CD14-positive monocyte (primary cell): ENCODE measurements around the gene WIPF1. TPM values are rescaled to one million over a fixed set of nuclear protein-coding genes. Genes with fewer than 3 reads are reported as not detected.

Experiments used
- DNase-seq, 3 donors: peaks; one replicate each; pipeline ENCODE4 v3.0.0-alpha.2; 2011 to 2022
- H2AFZ ChIP-seq: 2 replicates; pipeline ENCODE4 v1.6.0; 2012; ENCODE audit warnings: mild to moderate bottlenecking, low read depth, low read length, inconsistent platforms; ENCODE audit not compliant: insufficient read depth, poor library complexity, severe bottlenecking
- H3K27ac ChIP-seq, 2 donors: 1 replicate in 1 of 2; 2 replicates in 1 of 2; pipeline ENCODE4 v1.5.1; 2012 to 2013; ENCODE audit warnings: low read length in 2 of 2, control low read depth in 1 of 2, inconsistent platforms in 1 of 2, low read depth in 1 of 2, mild to moderate bottlenecking in 1 of 2
- H3K27me3 ChIP-seq, 2 donors: one replicate each; pipeline versions ENCODE4 v1.6.0 to v1.6.1; 2011 to 2013; ENCODE audit warnings: low read length in 2 of 2; ENCODE audit not compliant: control insufficient read depth in 2 of 2, insufficient read depth in 2 of 2
- H3K36me3 ChIP-seq, 2 donors: replicated peaks in 1 of 2; 1 replicate in 1 of 2; 2 replicates in 1 of 2; pipeline versions ENCODE4 v1.5.1 to v1.6.1; 2012 to 2013; ENCODE audit warnings: low read length in 2 of 2, control low read depth in 1 of 2, inconsistent platforms in 1 of 2, mild to moderate bottlenecking in 1 of 2; ENCODE audit not compliant: insufficient read depth in 2 of 2, control insufficient read depth in 1 of 2
- H3K4me1 ChIP-seq, 2 donors: 1 replicate in 1 of 2; 2 replicates in 1 of 2; pipeline versions ENCODE4 v1.5.1 to v1.6.1; 2012 to 2013; ENCODE audit warnings: low read length in 2 of 2, control low read depth in 1 of 2, inconsistent platforms in 1 of 2, mild to moderate bottlenecking in 1 of 2, moderate library complexity in 1 of 2; ENCODE audit not compliant: insufficient read depth in 2 of 2, control insufficient read depth in 1 of 2
- H3K4me2 ChIP-seq: replicated peaks from 2 replicates; pipeline ENCODE3; 2012; ENCODE audit warnings: low read length, moderate library complexity, mild to moderate bottlenecking; ENCODE audit not compliant: poor library complexity, severe bottlenecking; ENCODE audit errors: extremely low read depth
- H3K4me3 ChIP-seq, 3 experiments: fragments of 200-600 bp in 1 of 3; sonication (generic) in 1 of 3; replicated peaks in 1 of 3; 1 replicate in 2 of 3; 2 replicates in 1 of 3; pipeline ENCODE4 v1.5.1; 2011 to 2013; ENCODE audit warnings: low read length in 3 of 3, mild to moderate bottlenecking in 3 of 3, control low read depth in 2 of 3, low read depth in 2 of 3, inconsistent platforms in 1 of 3, moderate library complexity in 1 of 3
- H3K79me2 ChIP-seq: 2 replicates; pipeline ENCODE4 v1.6.0; 2012; ENCODE audit warnings: mild to moderate bottlenecking, control low read depth, inconsistent platforms, low read length, moderate library complexity; ENCODE audit not compliant: insufficient read depth
- H3K9ac ChIP-seq: 2 replicates; pipeline ENCODE4 v1.6.0; 2017; ENCODE audit warnings: low read length, mild to moderate bottlenecking; ENCODE audit not compliant: insufficient read depth, poor library complexity, severe bottlenecking
- H3K9me3 ChIP-seq, 2 donors: replicated peaks in 1 of 2; 1 replicate in 1 of 2; 2 replicates in 1 of 2; pipeline versions ENCODE4 v1.5.1 to v1.6.1; 2012 to 2013; ENCODE audit warnings: low read length in 2 of 2, control low read depth in 1 of 2; ENCODE audit not compliant: control insufficient read depth in 1 of 2, insufficient read depth in 1 of 2
- H4K20me1 ChIP-seq: 2 replicates; pipeline ENCODE4 v1.6.0; 2012; ENCODE audit warnings: mild to moderate bottlenecking, low read length, control low read depth, moderate library complexity; ENCODE audit not compliant: insufficient read depth
- H3K27ac Mint-ChIP-seq, 7 donors: one replicate each; pipeline ENCODE4 v1.8.0; 2020; ENCODE audit warnings: mild to moderate bottlenecking in 7 of 7, mixed read lengths in 7 of 7, moderate library complexity in 6 of 7, inconsistent platforms in 2 of 7
- H3K27me3 Mint-ChIP-seq, 3 donors: one replicate each; pipeline ENCODE4 v1.8.0; 2021 to 2022; ENCODE audit warnings: low read depth in 3 of 3, mild to moderate bottlenecking in 3 of 3, mixed read lengths in 3 of 3, moderate library complexity in 3 of 3, inconsistent platforms in 1 of 3
- H3K36me3 Mint-ChIP-seq, 2 donors: one replicate each; pipeline ENCODE4 v1.8.0; 2020; ENCODE audit warnings: mixed read lengths in 2 of 2, inconsistent platforms in 1 of 2, mild to moderate bottlenecking in 1 of 2
- H3K4me1 Mint-ChIP-seq: one replicate; pipeline ENCODE4 v1.8.0; 2020; ENCODE audit warnings: mild to moderate bottlenecking, mixed read lengths
- H3K4me3 Mint-ChIP-seq, 2 donors: one replicate each; pipeline ENCODE4 v1.8.0; 2020; ENCODE audit warnings: mild to moderate bottlenecking in 2 of 2, mixed read lengths in 2 of 2, moderate library complexity in 1 of 2
- H3K9me3 Mint-ChIP-seq, 7 donors: one replicate each; pipeline ENCODE4 v1.8.0; 2020 to 2022; ENCODE audit warnings: mixed read lengths in 7 of 7, mild to moderate bottlenecking in 6 of 7, moderate library complexity in 6 of 7, inconsistent platforms in 2 of 7
- CTCF ChIP-seq: fragments of 200-600 bp; IDR thresholded peaks from one replicate; pipeline ENCODE4 v1.8.0; 2022; ENCODE audit warnings: antibody characterized with exemption, mild to moderate bottlenecking
- WGBS: methylation state at CpG from one replicate; pipeline ENCODE4 v1.1.5; 2013; ENCODE audit warnings: missing lambda C conversion rate; ENCODE audit not compliant: insufficient coverage; 5-methylcytosine and 5-hydroxymethylcytosine counted together
- intact Hi-C, 2 donors: fragments of 100-400 bp; cut with micrococcal nuclease; formaldehyde crosslinking; loops; one replicate each; pipeline versions ENCODE4 v1.15.0 to v1.15.1; 2023
- polyA plus RNA-seq, 3 donors: library from polyadenylated mRNA; depleted of rRNA in 1 of 3; unstranded in 2 of 3; stranded (reverse) in 1 of 3; fragments of 300-500 nt in 2 of 3; fragments of >200 nt in 1 of 3; fragmentation: Illumina TruSeq in 2 of 3; gene quantifications; 1 replicate in 2 of 3; 2 replicates in 1 of 3; pipeline ENCODE4 v1.2.3, GENCODE V29; 2012 to 2021

WIPF1 gene
- polyA plus RNA-seq, 3 donors = 43.9 to 126 (median 74.3) TPM

GRCh38 chr2:174527101-174527721 lies 70.4 kb downstream of the WIPF1 start:
- intact Hi-C loops = no loop called here

DNA sequence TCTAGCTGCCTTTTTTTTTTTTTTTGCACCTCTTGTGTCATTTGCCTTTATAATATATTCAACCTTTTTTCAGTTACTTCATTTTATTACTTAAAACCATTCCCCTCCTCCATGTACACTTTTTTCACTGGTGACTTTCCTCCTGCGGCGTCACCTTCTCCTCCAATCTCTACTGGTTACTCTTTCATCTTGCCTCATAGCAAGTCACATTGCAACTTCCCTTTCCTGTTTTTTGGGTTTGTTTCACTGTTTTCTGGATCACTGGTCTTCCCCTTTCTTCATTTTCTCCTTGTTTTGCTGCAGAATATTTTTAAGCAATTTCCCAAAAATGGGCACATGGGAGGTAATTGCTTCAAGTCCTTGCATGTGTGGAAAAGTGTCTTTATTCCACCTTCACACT lies 73.1 kb downstream of the WIPF1 start:
- H3K36me3 Mint-ChIP-seq = peaks cover 9% of the 10 kb centered on the region in 2 donors
- peak overlapping the region; percentile 90 to 98 (median 95) for H3K27ac Mint-ChIP-seq
- intact Hi-C loops = loop anchor here in 1 of 2 donors (5.0 kb wide), 1 partner anchor 37 kb away; the partner anchor contains the start of gene GPR155
- H3K4me1 Mint-ChIP-seq = peaks cover 54% of the 10 kb centered on the region
- Histone ChIP-seq H3K79me2 (no peaks in the 10 kb centered on the region), H3K9me3 (peaks cover 0 to 4% of the 10 kb centered on the region in 2 donors), H3K9ac (no peak overlapping the region), H3K27ac (peak overlapping the region; percentile 87 to 91), H2AFZ (no peak overlapping the region), H3K27me3 (no peaks in the 10 kb centered on the region), H3K4me1 (peaks cover 32 to 47% of the 10 kb centered on the region in 2 donors), H3K4me2 (peak overlapping the region; percentile 15), H4K20me1 (no peaks in the 10 kb centered on the region), H3K4me3 (peak overlapping the region in 1 of 3 experiments; percentile 20), H3K36me3 (no peaks in the 10 kb centered on the region)
- H3K4me3 Mint-ChIP-seq = peak overlapping the region in 1 of 2 donors; percentile 62
- WGBS = 0% methylated on average over 2 of the region's 2 CpGs
- no peak for TF ChIP-seq CTCF
- DNase-seq = peak; percentile 84 to 92 (median 90)
- peaks cover 0 to 24% (median 12%) of the 10 kb centered on the region in 7 donors for H3K9me3 Mint-ChIP-seq
- peaks cover 4 to 13% (median 12%) of the 10 kb centered on the region in 3 donors for H3K27me3 Mint-ChIP-seq

More at GRCh38 chr2:174527101-174527721, 70.4 kb downstream of the WIPF1 start:
- H3K4me2 ChIP-seq = no peak overlapping the region
- peaks cover 9% of the 10 kb centered on the region in 2 donors for H3K36me3 Mint-ChIP-seq
- H3K79me2 ChIP-seq = no peaks in the 10 kb centered on the region
- H3K4me1 ChIP-seq = peaks cover 32 to 41% of the 10 kb centered on the region in 2 donors
- no peak overlapping the region for H3K4me3 Mint-ChIP-seq
- DNase-seq = no peak
- TF ChIP-seq CTCF = no peak
- H3K36me3 ChIP-seq = no peaks in the 10 kb centered on the region
- H3K9ac ChIP-seq = no peak overlapping the region
- H3K27ac Mint-ChIP-seq = peak overlapping the region in 1 of 7 donors; percentile 12
- no peak overlapping the region for H2AFZ ChIP-seq
- no peak overlapping the region for H3K4me3 ChIP-seq
- H3K27ac ChIP-seq = no peak overlapping the region
- peaks cover 40% of the 10 kb centered on the region for H3K4me1 Mint-ChIP-seq
- peaks cover 2 to 8% (median 2%) of the 10 kb centered on the region in 3 donors for H3K27me3 Mint-ChIP-seq
- 89% methylated on average over 2 of the region's 3 CpGs for WGBS
- peaks cover 0 to 24% (median 12%) of the 10 kb centered on the region in 7 donors for H3K9me3 Mint-ChIP-seq
- H3K9me3 ChIP-seq = peaks cover 0 to 4% of the 10 kb centered on the region in 2 donors
- H4K20me1 ChIP-seq = no peaks in the 10 kb centered on the region
- H3K27me3 ChIP-seq = no peaks in the 10 kb centered on the region
